SK-N-SH (cell line): ENCODE measurements around the gene CXCL16. TPM values are rescaled to one million over a fixed set of nuclear protein-coding genes. Genes with fewer than 3 reads are reported as not detected.

Experiments
- CTCF ChIA-PET: fragments of 300-600, 350-600 bp; formaldehyde crosslinking; extraction: SDS; loops from one replicate; lab custom pipeline; 2021; lab: Yijun Ruan, JAX
- POLR2A ChIA-PET: fragments of 350-600 bp; sonication (Branson Sonifier 250); formaldehyde crosslinking; extraction: SDS; loops from one replicate; lab custom pipeline; 2020; ENCODE audit warnings: antibody characterized with exemption, inconsistent platforms; lab: Yijun Ruan, JAX
- DNase-seq: peaks from one replicate; pipeline ENCODE4 v3.0.0; 2012
- H2AFZ ChIP-seq: fragments of 200-600 bp; sonication (generic); 2 replicates; pipeline ENCODE4 v1.8.1; 2016; ENCODE audit warnings: antibody characterized with exemption, mild to moderate bottlenecking, low read depth
- H3F3A ChIP-seq: fragments of 200-600 bp; sonication (generic); replicated peaks from 2 replicates; pipeline ENCODE3; 2016; ENCODE audit warnings: antibody characterized with exemption, mild to moderate bottlenecking; ENCODE audit not compliant: insufficient read depth
- H3K27ac ChIP-seq, 2 experiments: fragments of 200-500 bp in 1 of 2; fragments of 200-600 bp in 1 of 2; sonication (Bioruptor generic) in 1 of 2; sonication (generic), shearing (Covaris generic) in 1 of 2; 2 replicates each; pipeline versions ENCODE4 v1.5.1 to v1.6.1; 2014 to 2016; ENCODE audit warnings: low read depth in 2 of 2, inconsistent platforms in 1 of 2, low read length in 1 of 2, mild to moderate bottlenecking in 1 of 2, mixed read lengths in 1 of 2
- H3K27me3 ChIP-seq: fragments of 200-600 bp; sonication (generic), shearing (Covaris generic); 2 replicates; pipeline ENCODE4 v1.6.1; 2016; ENCODE audit warnings: mixed run types; ENCODE audit not compliant: insufficient read depth
- H3K36me3 ChIP-seq, 2 experiments: fragments of 200-500 bp in 1 of 2; fragments of 200-600 bp in 1 of 2; sonication (Bioruptor generic) in 1 of 2; sonication (generic) in 1 of 2; replicated peaks in 1 of 2; 2 replicates each; pipeline versions ENCODE3 to v1.5.1; 2014 to 2016; ENCODE audit warnings: low read length in 1 of 2, mild to moderate bottlenecking in 1 of 2; ENCODE audit not compliant: insufficient read depth in 2 of 2, control insufficient read depth in 1 of 2
- H3K4me1 ChIP-seq, 2 experiments: fragments of 200-500 bp in 1 of 2; fragments of 200-600 bp in 1 of 2; sonication (Bioruptor generic) in 1 of 2; sonication (generic), shearing (Covaris generic) in 1 of 2; 2 replicates each; pipeline versions ENCODE4 v1.5.1 to v1.6.1; 2014 to 2016; ENCODE audit warnings: low read depth in 1 of 2, low read length in 1 of 2, mixed run types in 1 of 2; ENCODE audit not compliant: insufficient read depth in 2 of 2, control insufficient read depth in 1 of 2
- H3K4me2 ChIP-seq: fragments of 200-600 bp; sonication (generic), shearing (Covaris generic); 2 replicates; pipeline ENCODE4 v1.6.1; 2017; ENCODE audit warnings: mixed run types
- H3K4me3 ChIP-seq, 2 experiments: fragments of 200-500 bp in 1 of 2; fragments of 200-600 bp in 1 of 2; sonication (Bioruptor generic) in 1 of 2; sonication (generic), shearing (Covaris generic) in 1 of 2; 2 replicates each; pipeline versions ENCODE4 v1.5.1 to v1.8.1; 2014 to 2016; ENCODE audit warnings: low read depth in 2 of 2, inconsistent platforms in 1 of 2, low read length in 1 of 2, mild to moderate bottlenecking in 1 of 2, mixed read lengths in 1 of 2, moderate library complexity in 1 of 2
- H3K79me2 ChIP-seq: fragments of 200-600 bp; sonication (generic); 2 replicates; pipeline ENCODE4 v1.8.1; 2017; ENCODE audit warnings: mild to moderate bottlenecking; ENCODE audit not compliant: insufficient read depth
- H3K9ac ChIP-seq: fragments of 200-600 bp; sonication (generic); 2 replicates; pipeline ENCODE4 v1.6.1; 2017; ENCODE audit warnings: mixed run types
- H3K9me2 ChIP-seq: fragments of 200-600 bp; sonication (generic); 2 replicates; pipeline ENCODE4 v1.6.1; 2017; ENCODE audit warnings: mixed run types
- H3K9me3 ChIP-seq: fragments of 200-600 bp; sonication (generic); 2 replicates; pipeline ENCODE4 v1.6.1; 2017; ENCODE audit warnings: mixed run types, mild to moderate bottlenecking, moderate library complexity
- H4K20me1 ChIP-seq: fragments of 200-600 bp; sonication (generic); 2 replicates; pipeline ENCODE4 v1.6.1; 2017; ENCODE audit warnings: mild to moderate bottlenecking, mixed run types; ENCODE audit not compliant: insufficient read depth
- CHD2 ChIP-seq: fragments of 150-350 bp; IDR thresholded peaks from 2 replicates; pipeline ENCODE4 v1.6.1; 2018; ENCODE audit warnings: low read length; ENCODE audit not compliant: partially characterized antibody
- EZH2phosphoT487 ChIP-seq: fragments of 200-600 bp; sonication (generic); IDR thresholded peaks from 2 replicates; pipeline ENCODE4 v1.6.1; 2017; ENCODE audit warnings: low read depth, mixed run types, mild to moderate bottlenecking, antibody characterized with exemption, moderate library complexity, borderline replicate concordance
- FOSL2 ChIP-seq: IDR thresholded peaks from 2 replicates; pipeline ENCODE4 v1.4.0; 2012; ENCODE audit warnings: low read depth, mild to moderate bottlenecking, moderate library complexity, borderline replicate concordance
- GATA2 ChIP-seq: sonication (generic); formaldehyde crosslinking; IDR thresholded peaks from 2 replicates; pipeline ENCODE4 v1.5.0; 2020; ENCODE audit warnings: mild to moderate bottlenecking, missing genetic modification reagents
- MAX ChIP-seq: IDR thresholded peaks from 2 replicates; pipeline ENCODE4 v1.4.0; 2012; ENCODE audit warnings: low read depth
- MEF2A ChIP-seq: IDR thresholded peaks from 2 replicates; pipeline ENCODE4 v1.4.0; 2012; ENCODE audit warnings: low read depth, borderline replicate concordance
- MXI1 ChIP-seq: IDR thresholded peaks from 2 replicates; pipeline ENCODE4 v1.6.1; 2012; ENCODE audit warnings: mild to moderate bottlenecking, low read depth, low read length, improper control_type of control experiment
- NFIC ChIP-seq: IDR thresholded peaks from 2 replicates; pipeline ENCODE4 v1.4.0; 2012; ENCODE audit warnings: borderline replicate concordance
- NRF1 ChIP-seq: IDR thresholded peaks from 2 replicates; pipeline ENCODE4 v1.6.1; 2012; ENCODE audit warnings: low read depth, mild to moderate bottlenecking, low read length
- PBX3 ChIP-seq: IDR thresholded peaks from 2 replicates; pipeline ENCODE4; 2012
- RAD21 ChIP-seq: IDR thresholded peaks from 2 replicates; pipeline ENCODE4 v1.6.1; 2012; ENCODE audit warnings: mild to moderate bottlenecking, low read length
- REST ChIP-seq: IDR thresholded peaks from 2 replicates; pipeline ENCODE4 v1.6.1; 2012; ENCODE audit warnings: mild to moderate bottlenecking, low read depth, low read length, moderate library complexity
- RFX5 ChIP-seq: IDR thresholded peaks from 2 replicates; pipeline ENCODE4 v1.6.1; 2012; ENCODE audit warnings: mild to moderate bottlenecking, improper control_type of control experiment, low read length
- SIN3A ChIP-seq: IDR thresholded peaks from 2 replicates; pipeline ENCODE4 v1.6.1; 2012; ENCODE audit warnings: low read depth, mild to moderate bottlenecking, low read length, moderate library complexity, borderline replicate concordance
- TAF1 ChIP-seq: IDR thresholded peaks from 2 replicates; pipeline ENCODE4 v1.6.1; 2012; ENCODE audit warnings: low read depth, mild to moderate bottlenecking, low read length, moderate library complexity, borderline replicate concordance
- TCF12 ChIP-seq: IDR thresholded peaks from 2 replicates; pipeline ENCODE4 v1.4.0; 2012
- TEAD4 ChIP-seq: IDR thresholded peaks from 2 replicates; pipeline ENCODE4 v1.4.0; 2012; ENCODE audit warnings: mild to moderate bottlenecking, borderline replicate concordance; ENCODE audit not compliant: insufficient read depth
- USF1 ChIP-seq: IDR thresholded peaks from 2 replicates; pipeline ENCODE4 v1.4.0; 2012; ENCODE audit warnings: low read depth, borderline replicate concordance
- WGBS: methylation state at CpG from one replicate; pipeline ENCODE4 v1.1.6; 2017; ENCODE audit warnings: low lambda C conversion rate; 5-methylcytosine and 5-hydroxymethylcytosine counted together
- polyA plus RNA-seq, 3 experiments: library from polyadenylated mRNA; depleted of rRNA; stranded (reverse); fragments of >200 nt; gene quantifications; 2 replicates each; pipeline ENCODE4 v1.2.3, GENCODE V29; 2012

CXCL16 gene
- polyA plus RNA-seq, 1 of the 3 experiments (the other 2 are of a cell fraction) = 4.3 TPM

- ChIA-PET POLR2A (no interaction called here), CTCF (interaction anchor here (1.1 to 1.7 kb wide), 3 partner anchors 16 to 336 kb away, joined by 3 to 5 read pairs (median 4); partner anchors contain the start of gene ARRB2)
- H3K27me3 ChIP-seq = no peaks in the 10 kb centered on the region
- TF ChIP-seq MXI1 (no peak), PBX3 (no peak), NFIC (no peak), EZH2phosphoT487 (no peak), MEF2A (no peak), USF1 (no peak), NRF1 (no peak), RAD21 (no peak), CHD2 (no peak), SIN3A (no peak), RFX5 (no peak), TAF1 (no peak), TEAD4 (no peak), TCF12 (no peak), REST (no peak), GATA2 (CRISPR knock-in tag) (no peak), FOSL2 (no peak), MAX (no peak)
- H3K36me3 ChIP-seq = no peaks in the 10 kb centered on the region
- H3K9me3 ChIP-seq = no peaks in the 10 kb centered on the region
- no peak overlapping the region for H3K4me3 ChIP-seq
- no peak for DNase-seq
- H3F3A ChIP-seq = peaks cover 5% of the 10 kb centered on the region
- 86% methylated on average over 9 of the region's 9 CpGs for WGBS
- H3K9ac ChIP-seq = no peak overlapping the region
- H4K20me1 ChIP-seq = no peaks in the 10 kb centered on the region
- H3K4me2 ChIP-seq = no peak overlapping the region
- no peaks in the 10 kb centered on the region for H3K9me2 ChIP-seq
- no peak overlapping the region for H2AFZ ChIP-seq
- H3K79me2 ChIP-seq = no peaks in the 10 kb centered on the region
- H3K4me1 ChIP-seq = no peaks in the 10 kb centered on the region; a peak in 1 of 4 replicates
- H3K27ac ChIP-seq = no peak overlapping the region
Observed at GRCh38 chr17:4725646-4726310, 13.9 kb downstream of the CXCL16 start.
